IPS DF 6.9 (cell line): ENCODE data around the gene XCL2.
"Not testable (repeated sequence)": the region's sequence is repeated elsewhere in the genome, so short reads cannot be mapped to it uniquely, and the experiment has no call there.

Source experiments
- DNase-seq: peaks from one replicate; pipeline ENCODE4 v3.0.0-alpha.2; 2013; ENCODE audit warnings: low read depth, low spot score
- H3K27ac ChIP-seq: one replicate; pipeline ENCODE4 v1.5.1; 2013; ENCODE audit warnings: low read length, control low read depth
- H3K27me3 ChIP-seq: 2 replicates; pipeline ENCODE4 v1.6.1; 2013; ENCODE audit warnings: mild to moderate bottlenecking, low read length; ENCODE audit not compliant: control insufficient read depth, insufficient read depth
- H3K36me3 ChIP-seq: 2 replicates; pipeline ENCODE4 v1.6.1; 2013; ENCODE audit warnings: low read length; ENCODE audit not compliant: control insufficient read depth, insufficient read depth
- H3K4me1 ChIP-seq: 2 replicates; pipeline ENCODE4 v1.6.1; 2013; ENCODE audit warnings: low read length; ENCODE audit not compliant: control insufficient read depth, insufficient read depth
- H3K4me3 ChIP-seq: 2 replicates; pipeline ENCODE4 v1.5.1; 2013; ENCODE audit warnings: mild to moderate bottlenecking, low read length
- H3K9me3 ChIP-seq: 2 replicates; pipeline ENCODE4 v1.6.1; 2013; ENCODE audit warnings: low read length, inconsistent platforms; ENCODE audit not compliant: control insufficient read depth, insufficient read depth
- WGBS: extraction: QIAGEN DNeasy Blood & Tissue Kit; methylation state at CpG from one replicate; pipeline ENCODE4 v1.1.7; 2013; ENCODE audit warnings: mixed read lengths, missing lambda C conversion rate; ENCODE audit not compliant: insufficient read length, insufficient coverage; 5-methylcytosine and 5-hydroxymethylcytosine counted together

XCL2 gene

DNA sequence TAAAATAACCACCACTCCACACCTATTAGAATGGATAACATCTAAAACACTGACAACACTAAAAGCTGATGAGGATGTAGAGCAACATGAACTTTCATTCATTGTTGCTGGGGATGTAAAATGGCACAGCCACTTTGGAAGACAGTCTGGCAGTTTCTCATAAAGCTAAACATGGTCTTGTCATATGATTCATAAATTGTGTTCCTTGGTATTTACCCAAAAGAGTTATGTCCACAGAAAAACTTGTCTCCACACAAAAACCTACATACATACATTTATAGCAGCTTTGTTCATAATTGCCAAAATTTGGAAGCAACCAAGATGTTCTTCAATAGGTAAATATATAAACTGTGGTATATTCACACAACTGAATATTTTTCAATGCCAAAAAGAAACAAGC, 16.6 kb upstream of the XCL2 start:
- Histone ChIP-seq H3K9me3 (no peaks in the 10 kb centered on the region), H3K4me3 (no peak overlapping the region), H3K27ac (no peak overlapping the region), H3K4me1 (no peaks in the 10 kb centered on the region), H3K36me3 (no peaks in the 10 kb centered on the region), H3K27me3 (no peaks in the 10 kb centered on the region)
- no peak for DNase-seq

DNA sequence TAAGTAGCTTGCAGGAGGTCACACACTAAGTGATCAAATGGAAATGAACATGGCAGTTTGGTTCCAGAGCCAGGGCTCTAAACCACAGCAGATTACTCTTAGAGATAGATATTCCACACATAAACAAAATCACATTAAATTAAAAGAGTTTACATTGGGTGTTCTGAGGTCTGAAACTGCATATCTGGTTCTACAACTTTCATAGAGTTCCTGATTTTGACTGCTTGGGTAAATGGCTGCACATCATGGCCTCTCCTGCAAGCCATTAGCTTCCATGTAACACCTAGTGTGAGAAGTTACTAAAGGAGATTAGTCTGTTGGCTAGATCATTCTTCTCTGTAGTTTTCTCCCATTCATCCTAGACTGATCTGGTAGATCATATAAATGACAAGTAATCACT, 12.8 kb upstream of the XCL2 start:
- Histone ChIP-seq H3K9me3 (no peaks in the 10 kb centered on the region), H3K4me1 (no peaks in the 10 kb centered on the region), H3K36me3 (no peaks in the 10 kb centered on the region), H3K4me3 (no peak overlapping the region), H3K27me3 (no peaks in the 10 kb centered on the region), H3K27ac (no peak overlapping the region)
- no peak for DNase-seq

GRCh38 chr1:168555508-168556046, 11.8 kb upstream of the XCL2 start:
- Histone ChIP-seq H3K36me3 (no peaks in the 10 kb centered on the region), H3K4me3 (no peak overlapping the region), H3K27ac (no peak overlapping the region), H3K27me3 (no peaks in the 10 kb centered on the region), H3K4me1 (no peaks in the 10 kb centered on the region), H3K9me3 (no peaks in the 10 kb centered on the region)
- WGBS: no CpG with 5 or more reads among the region's 3 CpGs
- DNase-seq: no peak

DNA sequence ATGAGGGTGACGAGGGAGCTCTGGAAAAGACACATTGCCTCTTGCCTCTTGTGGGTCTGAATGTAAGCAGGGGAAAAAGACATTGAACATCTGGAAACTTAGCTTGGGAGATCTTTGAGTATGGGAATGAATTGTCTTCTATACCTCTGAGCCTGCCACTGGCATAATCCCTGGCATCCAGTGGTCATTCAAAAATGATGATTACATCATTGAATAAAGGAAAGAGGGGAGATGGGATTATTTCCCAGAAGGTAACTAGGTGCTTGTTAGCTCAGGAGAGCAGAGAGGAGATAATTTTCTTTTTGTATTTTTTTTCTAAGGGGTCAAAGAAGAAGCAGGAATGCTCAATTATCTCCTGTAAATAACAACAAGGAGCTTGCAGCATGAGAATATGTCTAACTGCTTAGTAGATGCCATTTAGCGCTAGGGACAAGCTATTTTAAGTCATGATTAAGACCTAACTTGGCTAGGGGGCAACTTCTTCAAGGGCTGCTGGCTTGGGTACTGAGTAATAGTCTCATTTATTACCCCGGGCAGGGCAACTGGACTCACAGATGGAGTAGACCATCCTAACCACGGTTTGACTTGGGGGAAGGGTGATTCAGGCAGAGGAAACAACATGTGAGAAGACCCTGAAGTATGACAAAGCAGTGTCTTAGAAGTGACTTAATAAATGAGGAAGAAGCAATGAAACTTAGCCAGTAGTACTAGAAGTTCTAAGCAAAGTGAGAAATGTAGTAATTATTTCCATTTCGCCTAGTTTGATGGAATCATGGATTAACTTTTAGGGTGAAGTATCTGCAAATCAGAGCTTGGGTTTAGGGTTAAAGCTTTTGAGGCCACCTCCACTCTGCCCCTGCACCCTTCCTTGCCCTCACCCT, 11.0 kb upstream of the XCL2 start:
- Histone ChIP-seq H3K36me3 (no peaks in the 10 kb centered on the region), H3K27me3 (no peaks in the 10 kb centered on the region), H3K4me3 (no peak overlapping the region), H3K9me3 (no peaks in the 10 kb centered on the region), H3K27ac (no peak overlapping the region), H3K4me1 (no peaks in the 10 kb centered on the region)
- no peak for DNase-seq
- no CpG with 5 or more reads among the region's 5 CpGs for WGBS

GRCh38 chr1:168553680-168554553, 10.1 kb upstream of the XCL2 start:
- no peak for DNase-seq
- H3K27me3 ChIP-seq: no peaks in the 10 kb centered on the region
- H3K27ac ChIP-seq: no peak overlapping the region
- H3K36me3 ChIP-seq: no peaks in the 10 kb centered on the region
- no peak overlapping the region for H3K4me3 ChIP-seq
- H3K4me1 ChIP-seq: no peaks in the 10 kb centered on the region
- no peaks in the 10 kb centered on the region for H3K9me3 ChIP-seq
- no CpG with 5 or more reads among the region's 5 CpGs for WGBS

GRCh38 chr1:168552961-168553360, 9.2 kb upstream of the XCL2 start:
- Histone ChIP-seq H3K4me3 (no peak overlapping the region), H3K36me3 (no peaks in the 10 kb centered on the region), H3K27me3 (no peaks in the 10 kb centered on the region), H3K4me1 (no peaks in the 10 kb centered on the region), H3K9me3 (no peaks in the 10 kb centered on the region), H3K27ac (no peak overlapping the region)
- WGBS: no CpG with 5 or more reads among the region's 6 CpGs
- no peak for DNase-seq

- Histone ChIP-seq H3K4me3 (no peak overlapping the region), H3K27ac (no peak overlapping the region), H3K9me3 (no peaks in the 10 kb centered on the region), H3K36me3 (no peaks in the 10 kb centered on the region), H3K27me3 (no peaks in the 10 kb centered on the region), H3K4me1 (no peaks in the 10 kb centered on the region)
- no peak for DNase-seq
- WGBS: no CpG with 5 or more reads among the region's 4 CpGs
Measured at GRCh38 chr1:168551688-168552087, 7.9 kb upstream of the XCL2 start.

GRCh38 chr1:168550971-168551370, 7.2 kb upstream of the XCL2 start:
- no peaks in the 10 kb centered on the region for H3K9me3 ChIP-seq
- WGBS: no CpG with 5 or more reads among the region's 1 CpG
- H3K27me3 ChIP-seq: no peaks in the 10 kb centered on the region
- no peak overlapping the region for H3K4me3 ChIP-seq
- H3K36me3 ChIP-seq: no peaks in the 10 kb centered on the region
- no peaks in the 10 kb centered on the region for H3K4me1 ChIP-seq
- H3K27ac ChIP-seq: no peak overlapping the region
- DNase-seq: no peak

- WGBS: no CpG with 5 or more reads among the region's 3 CpGs
- not testable (repeated sequence) for DNase-seq, H3K27me3 ChIP-seq
Measured at GRCh38 chr1:168546553-168546895, 2.7 kb upstream of the XCL2 start.

DNA sequence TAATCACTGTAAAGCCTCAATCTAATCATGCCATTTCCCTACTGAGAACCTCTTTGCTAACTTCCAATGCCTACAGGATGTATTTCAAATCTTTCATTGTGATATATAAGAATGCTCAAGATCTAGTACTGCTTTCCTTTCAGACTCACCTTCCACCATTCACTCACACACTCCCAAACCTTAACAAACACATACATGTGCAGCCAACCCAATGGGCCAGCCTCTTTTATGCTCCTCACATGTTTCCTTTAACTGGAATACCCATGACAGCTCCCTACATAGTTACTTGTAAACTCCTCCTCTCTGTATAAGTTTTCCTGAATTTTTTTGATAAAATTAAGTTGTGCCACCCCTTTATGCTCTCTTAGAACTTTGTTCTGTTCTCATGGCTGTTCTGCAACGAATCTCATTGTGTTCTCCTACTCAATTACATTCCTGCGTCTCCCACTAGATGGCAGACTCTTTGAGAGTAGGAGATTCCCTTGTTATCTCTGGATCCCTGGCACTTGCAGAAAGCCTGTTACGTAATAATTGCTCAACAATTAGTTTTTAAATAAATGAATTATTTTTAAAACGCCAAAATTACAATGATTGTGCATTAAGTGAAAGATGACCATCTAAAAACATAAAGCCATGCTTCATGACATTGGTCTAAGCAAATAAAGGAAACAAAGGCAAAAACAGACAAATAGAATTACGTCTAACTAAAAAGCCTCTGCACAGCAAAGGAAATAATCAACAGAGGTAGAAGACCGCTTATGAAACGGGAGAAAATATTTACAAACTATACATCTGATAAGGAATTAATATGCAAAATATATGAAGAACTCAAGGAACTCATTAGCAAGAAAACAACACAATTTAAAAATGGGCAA, 2.1 kb upstream of the XCL2 start:
- no CpG with 5 or more reads among the region's 7 CpGs for WGBS
- not testable (repeated sequence) for H3K27ac ChIP-seq, H3K36me3 ChIP-seq, DNase-seq, H3K4me1 ChIP-seq, H3K4me3 ChIP-seq, H3K9me3 ChIP-seq, H3K27me3 ChIP-seq

More at GRCh38 chr1:168546553-168546895, 2.7 kb upstream of the XCL2 start:
- not testable (repeated sequence) for H3K4me3 ChIP-seq, H3K27ac ChIP-seq, H3K36me3 ChIP-seq, H3K9me3 ChIP-seq, H3K4me1 ChIP-seq
